ENCODE data around the gene PLCG2.
A peak's percentile ranks its signal among the peaks of the same experiment; 100 is the strongest.

PLCG2 gene

GRCh38 chr16:81817789-81818567 lies 38.9 kb downstream of the PLCG2 start:
- no peak for DNase-seq

GRCh38 chr16:81818568-81818896 lies 39.4 kb downstream of the PLCG2 start:
- no peak for DNase-seq

GRCh38 chr16:81818905-81819304 lies 39.8 kb downstream of the PLCG2 start:
- no peak for DNase-seq

- DNase-seq, result no peak
Measured at GRCh38 chr16:81821436-81822128, 42.5 kb downstream of the PLCG2 start.

GRCh38 chr16:81823111-81823510 lies 44.0 kb downstream of the PLCG2 start:
- DNase-seq, result no peak

- DNase-seq, result no peak
Measured at GRCh38 chr16:81823734-81824133, 44.6 kb downstream of the PLCG2 start.

- DNase-seq, result no peak
Measured at GRCh38 chr16:81826523-81826922, 47.4 kb downstream of the PLCG2 start.

- no peak for DNase-seq
Measured at GRCh38 chr16:81830845-81831540, 51.9 kb downstream of the PLCG2 start.

GRCh38 chr16:81831722-81832126 lies 52.6 kb downstream of the PLCG2 start:
- DNase-seq, result peak; percentile 4

- no peak for DNase-seq
Measured at GRCh38 chr16:81832801-81833547, 53.9 kb downstream of the PLCG2 start.

GRCh38 chr16:81833751-81834150 lies 54.7 kb downstream of the PLCG2 start:
- no peak for DNase-seq

GRCh38 chr16:81834868-81835267 lies 55.8 kb downstream of the PLCG2 start:
- DNase-seq, result no peak

GRCh38 chr16:81836279-81837054 lies 57.4 kb downstream of the PLCG2 start:
- DNase-seq, result no peak

GRCh38 chr16:81837312-81837751 lies 58.2 kb downstream of the PLCG2 start:
- no peak for DNase-seq

GRCh38 chr16:81838794-81839193 lies 59.7 kb downstream of the PLCG2 start:
- no peak for DNase-seq

- no peak for DNase-seq
Measured at GRCh38 chr16:81841722-81842121, 62.6 kb downstream of the PLCG2 start.

- no peak for DNase-seq
Measured at GRCh38 chr16:81842564-81843242, 63.6 kb downstream of the PLCG2 start.

- DNase-seq, result no peak
Measured at GRCh38 chr16:81843243-81843582, 64.1 kb downstream of the PLCG2 start.

GRCh38 chr16:81843683-81844082 lies 64.6 kb downstream of the PLCG2 start:
- DNase-seq, result no peak

- DNase-seq, result no peak
Measured at GRCh38 chr16:81846105-81846504, 67.0 kb downstream of the PLCG2 start.

GRCh38 chr16:81848306-81848853 lies 69.3 kb downstream of the PLCG2 start:
- no peak for DNase-seq
